Stimulated activated CD4-positive, alpha-beta T cell treated with anti-CD3 and anti-CD28 coated beads, Interleukin-4, amount 100 ng/mL, for 4 hours (primary cell): Measurements from ENCODE around the gene GNPDA1.
"Not testable (repeated sequence)": the region's sequence is repeated elsewhere in the genome, so short reads cannot be mapped to it uniquely, and the experiment has no call there.

Source experiments
- DNase-seq, 2 experiments: peaks; one replicate each; pipeline ENCODE4 v3.0.0-alpha.2; 2020

Gene GNPDA1

GRCh38 chr5:142012792-142013388 is at the start of gene GNPDA1:
GNPDA1 (minus strand) TSS chr5:142013027; CDS start chr5:142012035, 992 bp downstream.
- DNase-seq = peak; percentile 59 to 65

GRCh38 chr5:142059304-142059940 is 46.6 kb upstream of the GNPDA1 start:
- no peak for DNase-seq

GRCh38 chr5:142057697-142058056 is 44.9 kb upstream of the GNPDA1 start:
- no peak for DNase-seq

GRCh38 chr5:142056816-142057696 is 44.2 kb upstream of the GNPDA1 start:
- DNase-seq = no peak

DNA sequence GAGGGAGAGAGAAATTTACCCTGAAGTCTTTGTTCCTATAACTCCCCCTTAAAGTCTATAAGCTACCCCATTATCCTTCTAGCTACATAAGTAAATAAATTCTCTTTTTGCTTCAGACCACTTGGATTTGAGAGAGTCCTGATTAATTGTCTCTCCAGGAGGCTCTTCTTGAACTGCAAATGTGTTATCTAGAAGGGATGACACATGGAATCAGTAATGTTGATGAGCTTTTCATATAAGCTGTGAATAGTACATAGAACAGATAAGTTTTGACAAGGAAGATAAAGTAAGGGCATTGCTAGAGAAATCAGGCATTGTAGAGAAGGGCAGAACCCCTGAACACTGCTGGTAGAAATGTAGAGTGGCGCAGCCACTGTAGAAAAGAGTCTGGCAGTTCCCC is 42.5 kb upstream of the GNPDA1 start:
- no peak for DNase-seq

- no peak for DNase-seq
These were observed 40.8 kb upstream of the GNPDA1 start for GRCh38 chr5:142053426-142054151.

- not testable (repeated sequence) for DNase-seq
These were observed 39.2 kb upstream of the GNPDA1 start for GRCh38 chr5:142052026-142052425.

DNA sequence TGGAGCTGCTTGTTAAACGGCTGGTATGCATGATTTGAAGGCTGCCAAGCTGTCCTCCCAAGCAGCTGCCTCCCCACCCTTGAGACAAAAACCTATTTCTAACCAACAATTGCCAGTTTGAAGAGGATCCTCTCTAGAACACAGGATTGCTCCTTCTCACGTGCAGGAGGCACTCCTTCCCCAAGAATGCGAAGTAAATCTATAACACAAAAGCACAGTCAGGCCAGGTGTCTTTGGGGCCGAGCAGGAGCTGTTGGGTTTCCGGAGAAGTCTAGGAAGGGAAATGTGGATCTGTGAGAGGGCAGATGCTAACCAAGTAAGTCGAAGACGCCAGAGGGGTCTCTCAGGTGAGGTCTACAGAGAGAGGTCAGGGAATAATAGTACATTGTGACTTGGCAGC is 35.4 kb upstream of the GNPDA1 start:
- no peak for DNase-seq

DNA sequence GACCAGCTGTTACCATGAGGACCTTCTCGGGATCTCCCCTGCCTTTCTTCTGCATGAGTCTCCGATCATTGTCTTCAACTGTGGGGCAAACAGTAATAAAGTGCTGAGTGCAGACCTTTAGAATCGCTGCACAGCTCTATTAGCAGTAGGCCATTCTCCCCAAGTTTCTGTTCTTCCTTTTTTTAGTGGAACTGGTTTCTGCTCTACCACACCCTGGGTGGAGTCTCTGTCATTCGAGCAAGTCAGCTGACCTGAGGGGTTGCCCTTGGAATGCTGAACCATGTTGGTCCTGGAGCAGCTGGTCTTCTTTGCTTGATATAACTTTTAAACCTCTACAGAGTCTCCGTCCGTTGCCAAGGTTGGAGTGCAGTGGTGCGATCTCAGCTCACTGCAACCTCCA is 33.4 kb upstream of the GNPDA1 start:
- no peak for DNase-seq

DNA sequence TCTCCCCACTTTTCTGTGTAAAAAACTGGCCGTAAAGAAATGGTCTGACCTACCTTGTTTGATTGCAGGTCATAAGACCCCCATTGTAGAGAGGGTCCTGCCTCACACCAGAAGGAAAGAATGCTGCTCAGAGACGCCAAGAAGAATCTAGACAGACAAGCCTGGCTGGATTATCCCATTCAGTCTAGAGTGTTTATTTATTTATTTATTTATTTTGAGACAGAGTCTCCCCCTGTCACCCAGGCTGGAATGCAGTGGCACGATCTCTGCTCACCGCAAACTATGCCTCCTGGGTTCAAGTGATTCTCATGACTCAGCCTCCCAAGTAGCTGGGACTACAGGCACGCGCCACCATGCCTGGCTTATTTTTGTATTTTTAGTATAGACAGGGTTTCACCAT is 28.1 kb upstream of the GNPDA1 start:
- not testable (repeated sequence) for DNase-seq

GRCh38 chr5:142040285-142040684 is 27.5 kb upstream of the GNPDA1 start:
- no peak for DNase-seq

GRCh38 chr5:142038735-142039134 is 25.9 kb upstream of the GNPDA1 start:
- no peak for DNase-seq

GRCh38 chr5:142037599-142037998 is 24.8 kb upstream of the GNPDA1 start:
- DNase-seq = not testable (repeated sequence)

DNA sequence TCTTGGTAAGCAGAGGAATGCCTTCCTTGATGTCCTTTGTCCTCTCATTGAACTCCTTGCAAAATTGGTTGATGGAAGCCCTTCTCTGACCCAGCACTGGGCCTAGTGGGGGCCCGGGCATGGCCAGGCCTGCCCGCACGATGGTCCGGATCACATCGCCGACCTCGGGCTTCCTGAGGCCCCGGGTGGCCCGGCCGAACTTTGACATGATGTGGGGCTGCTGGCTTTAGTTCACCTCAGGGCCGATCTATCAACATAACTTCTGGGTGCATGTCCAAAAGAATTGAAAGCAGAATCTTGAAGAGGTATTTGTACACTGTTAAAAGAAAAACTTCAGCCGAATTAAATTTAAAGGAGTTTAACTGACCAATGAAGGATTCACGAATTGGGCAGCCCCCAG is 24.1 kb upstream of the GNPDA1 start:
- no peak for DNase-seq

DNA sequence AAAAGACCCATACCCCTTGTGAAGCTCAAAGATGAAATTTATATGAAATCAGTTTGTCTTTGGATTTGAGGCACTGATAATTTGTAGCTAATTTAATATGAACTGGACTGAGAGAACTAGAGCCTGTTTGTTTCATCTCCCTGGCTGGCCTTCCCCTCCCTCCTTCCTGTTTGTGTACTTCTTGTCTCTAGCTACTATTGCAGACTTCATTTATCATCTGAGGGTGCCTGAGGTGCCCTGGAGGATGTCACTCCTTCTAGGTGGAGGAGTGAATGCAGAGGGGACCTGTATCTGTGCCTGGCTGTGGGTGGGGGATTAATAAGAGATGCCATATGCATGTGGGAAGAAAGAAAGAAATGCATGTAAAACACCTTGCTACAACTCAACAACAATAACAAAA is 22.2 kb upstream of the GNPDA1 start:
- DNase-seq = no peak

DNA sequence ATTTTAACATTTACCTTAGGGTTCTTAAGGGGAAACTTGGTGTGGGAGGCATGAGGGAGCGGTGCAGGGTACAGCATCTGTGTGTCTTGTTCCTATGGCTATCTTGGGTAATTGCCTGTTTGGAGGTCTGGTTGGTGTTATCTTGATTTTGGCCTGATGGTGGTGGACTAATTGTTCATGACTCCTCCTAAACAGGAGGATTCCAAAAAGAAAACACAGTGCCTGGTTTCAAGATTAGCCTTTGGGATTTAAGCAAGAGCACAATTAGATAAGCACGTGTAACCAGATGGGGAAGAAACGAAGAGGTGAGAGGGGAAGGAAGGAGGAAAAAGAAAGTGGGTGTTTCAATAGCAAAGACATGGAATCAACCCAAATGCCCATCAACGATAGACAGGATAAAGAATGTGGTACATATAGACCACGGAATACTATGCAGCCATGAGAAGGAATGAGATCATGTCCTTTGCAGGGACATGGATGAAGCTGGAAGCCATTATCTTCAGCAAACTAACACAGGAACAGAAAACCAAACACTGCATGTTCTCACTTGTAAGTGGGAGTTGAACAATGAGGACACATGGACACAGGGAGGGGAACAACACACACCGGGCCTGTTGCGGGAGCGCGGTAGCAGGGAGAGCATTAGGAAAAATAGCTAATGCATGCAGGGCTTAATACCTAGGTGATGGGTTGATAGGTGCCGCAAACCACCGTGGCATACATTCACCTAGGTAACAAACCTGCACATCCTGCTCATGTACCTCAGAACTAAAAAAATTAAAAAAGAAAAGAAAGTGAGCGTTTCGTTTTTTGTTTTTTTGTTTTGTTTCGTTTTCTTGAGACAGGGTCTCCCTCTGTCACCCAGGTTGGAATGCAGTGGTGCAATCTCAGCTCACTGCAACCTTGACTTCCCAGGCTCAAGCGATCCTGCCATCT is 21.1 kb upstream of the GNPDA1 start:
- DNase-seq = not testable (repeated sequence)

- no peak for DNase-seq
These were observed 20.2 kb upstream of the GNPDA1 start for GRCh38 chr5:142032747-142033631.

- DNase-seq = no peak
These were observed 19.3 kb upstream of the GNPDA1 start for GRCh38 chr5:142032150-142032549.

DNA sequence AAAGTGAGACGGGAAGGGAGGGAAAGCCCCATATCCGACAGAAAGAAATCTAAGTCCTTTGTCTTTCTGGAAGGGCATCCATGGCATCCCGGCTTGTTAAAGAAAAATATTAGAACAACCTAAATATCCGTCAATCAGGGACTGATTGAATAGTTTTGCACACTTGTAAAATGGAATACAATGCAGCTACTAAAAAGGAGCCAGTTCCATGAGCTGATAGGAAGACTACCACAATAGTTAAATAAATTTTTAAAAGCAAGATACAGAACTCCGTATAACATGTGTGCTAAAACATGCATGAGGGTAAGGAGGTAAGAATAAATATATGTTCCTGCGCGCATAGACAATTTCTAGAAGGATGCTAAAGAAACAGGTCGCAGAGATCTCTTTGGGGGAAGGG is 12.8 kb upstream of the GNPDA1 start:
- no peak for DNase-seq

DNA sequence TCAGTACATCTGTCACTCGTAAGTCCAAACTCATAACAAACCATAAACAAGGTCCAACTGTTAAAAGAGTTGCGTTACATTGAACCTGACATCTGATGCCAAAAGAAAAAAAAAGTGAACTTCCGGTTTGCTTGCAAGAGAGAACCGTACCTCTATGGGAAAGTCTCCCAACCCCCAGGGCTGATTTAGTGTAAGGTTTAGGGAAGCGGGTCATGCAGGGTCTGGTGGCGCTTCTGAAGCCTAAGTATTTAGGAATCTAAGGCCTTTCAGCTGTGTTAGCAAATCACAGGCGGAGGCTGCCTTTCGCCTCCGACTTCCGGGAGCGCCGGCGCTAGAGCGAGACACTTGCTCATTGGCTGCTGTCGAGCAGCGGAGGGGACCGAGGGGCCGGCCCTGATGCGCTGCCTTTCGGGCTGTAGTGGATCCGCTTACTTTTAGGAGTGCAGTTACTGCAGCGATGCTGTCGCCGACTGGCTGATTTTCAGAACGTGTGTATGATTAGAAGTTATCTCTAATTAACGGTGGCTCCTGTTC is 12.0 kb upstream of the GNPDA1 start:
- peak; percentile 78 to 83 for DNase-seq

- DNase-seq = no peak
These were observed 11.0 kb upstream of the GNPDA1 start for GRCh38 chr5:142023836-142024235.
